AG09319 (cell line): ENCODE results near the gene HBP1.
"Not testable (repeated sequence)": the region's sequence is repeated elsewhere in the genome, so short reads cannot be mapped to it uniquely, and the experiment has no call there.

Source experiments
- DNase-seq: peaks from one replicate; pipeline ENCODE4 v3.0.0-alpha.2; 2010; ENCODE audit warnings: low read depth; ENCODE audit errors: extremely low read depth
- CTCF ChIP-seq: IDR thresholded peaks from 2 replicates; pipeline ENCODE4 v1.5.1; 2011; ENCODE audit warnings: low read depth, mild to moderate bottlenecking, inconsistent platforms, low read length, moderate library complexity

HBP1 gene

DNA sequence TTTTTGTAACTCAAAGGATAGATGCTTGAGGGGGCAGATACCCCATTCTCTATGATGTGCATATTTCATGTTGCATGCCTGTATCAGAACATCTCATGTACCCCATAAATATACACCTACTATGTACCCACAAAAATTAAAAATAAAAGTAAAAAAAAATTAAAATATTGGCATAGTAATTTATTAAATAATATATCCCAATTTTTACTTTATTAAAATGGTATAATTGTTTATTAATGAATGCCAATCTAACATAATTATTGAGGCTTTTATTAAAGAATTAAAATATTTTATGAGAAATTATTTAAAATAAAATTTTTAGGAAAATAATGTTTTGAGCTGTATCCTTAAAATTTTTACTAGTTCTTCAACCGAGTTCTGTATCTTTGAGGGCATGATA lies 18.9 kb upstream of the HBP1 start:
- no peak for TF ChIP-seq CTCF
- DNase-seq: no peak

DNA sequence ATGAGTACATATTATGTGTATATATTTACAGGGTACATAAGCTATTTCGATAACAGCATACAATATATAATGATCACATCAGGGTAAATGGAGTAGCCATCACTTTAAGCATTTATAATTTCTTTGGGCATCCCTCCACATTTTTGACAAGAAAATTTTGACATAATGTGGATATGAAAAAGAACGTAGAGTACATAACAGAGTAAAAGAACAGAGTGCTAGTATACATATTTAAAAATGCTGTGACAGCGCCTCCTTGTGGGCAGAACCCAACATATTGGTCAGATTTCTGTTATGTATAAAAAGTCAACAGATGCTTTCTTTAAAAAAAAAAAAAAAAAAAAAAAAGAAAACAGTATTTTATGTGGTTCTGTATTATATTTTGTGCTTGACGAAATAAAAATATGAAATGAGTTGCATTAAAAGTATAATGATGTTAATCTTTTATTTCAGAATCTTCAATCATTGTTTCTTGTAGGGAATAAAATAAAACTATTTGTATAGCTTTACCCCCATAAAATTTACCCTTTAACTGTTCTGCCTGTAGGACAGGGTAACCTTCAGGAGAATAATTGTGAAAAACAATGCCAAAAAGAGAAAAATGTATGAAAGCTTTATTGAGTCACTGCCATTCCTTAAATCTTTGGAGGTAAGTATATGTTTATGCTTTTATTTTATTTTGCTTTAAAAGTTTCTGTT lies 18.3 kb upstream of the HBP1 start:
- DNase-seq: peak; percentile 44
- TF ChIP-seq CTCF: peak; percentile 51

DNA sequence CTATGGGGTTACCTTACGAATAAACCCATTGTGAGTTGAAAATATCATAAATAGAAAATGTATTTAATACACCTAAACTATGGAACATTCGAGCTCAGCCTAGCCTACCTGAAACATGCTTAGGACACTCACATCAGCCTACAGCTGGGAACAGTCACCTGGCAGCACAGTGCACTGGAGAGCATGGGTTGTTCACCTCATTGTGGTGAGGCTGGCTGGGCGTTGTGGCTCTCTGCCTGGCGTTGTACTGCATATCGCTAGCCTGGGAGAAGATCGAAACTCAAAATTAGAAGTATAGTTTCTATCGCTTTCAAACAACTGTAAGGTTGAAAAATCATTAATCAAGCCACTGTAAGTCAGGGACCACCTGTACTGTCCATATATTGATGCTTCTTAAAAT lies 17.3 kb upstream of the HBP1 start:
- no peak for TF ChIP-seq CTCF
- DNase-seq: no peak

DNA sequence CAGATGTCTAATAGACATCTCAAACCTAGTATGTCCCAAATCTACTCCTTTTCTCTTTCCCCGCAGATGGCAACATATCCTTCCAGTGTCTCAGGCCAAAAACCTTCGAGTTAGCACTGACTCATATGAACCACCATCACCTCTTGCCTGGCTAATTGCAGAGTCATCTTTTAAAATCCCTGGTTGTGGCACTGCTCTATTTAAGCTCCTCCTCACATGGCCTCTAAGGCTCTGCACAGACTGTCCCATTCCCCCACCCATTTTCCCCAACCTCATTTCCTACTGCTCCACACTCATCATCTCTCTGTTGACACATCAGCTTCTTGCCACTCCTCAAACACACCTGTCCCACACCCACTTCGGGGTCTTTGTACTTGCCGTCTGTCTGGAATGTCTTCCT lies 16.8 kb upstream of the HBP1 start:
- no peak for DNase-seq
- no peak for TF ChIP-seq CTCF

- no peak for TF ChIP-seq CTCF
- DNase-seq: no peak
Measured at GRCh38 chr7:107154826-107155225, 14.0 kb upstream of the HBP1 start.

DNA sequence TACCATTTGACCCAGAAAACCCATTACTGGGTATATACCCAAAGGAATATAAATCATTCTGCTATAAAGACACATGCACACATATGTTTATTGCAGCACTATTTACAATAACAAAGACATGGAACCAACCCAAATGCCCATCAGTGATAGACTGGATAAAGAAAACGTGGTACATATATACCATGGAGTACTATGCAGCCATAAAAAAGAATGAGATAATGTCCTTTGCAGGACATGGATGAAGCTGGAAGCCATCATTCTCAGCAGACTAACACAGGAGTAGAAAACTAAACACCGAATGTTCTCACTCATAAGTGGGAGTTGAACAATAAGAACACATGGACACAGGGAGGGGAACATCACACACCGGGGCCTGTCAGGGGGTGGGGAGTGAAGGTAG lies 13.1 kb upstream of the HBP1 start:
- DNase-seq: not testable (repeated sequence)

GRCh38 chr7:107157091-107157490 lies 11.7 kb upstream of the HBP1 start:
- TF ChIP-seq CTCF: no peak
- no peak for DNase-seq

GRCh38 chr7:107158028-107158427 lies 10.8 kb upstream of the HBP1 start:
- no peak for TF ChIP-seq CTCF
- DNase-seq: no peak
